D721Med (cell line): ENCODE data around the gene C14orf132.

Experiments
- DNase-seq: peaks from one replicate; pipeline ENCODE4 v3.0.0; 2011; ENCODE audit warnings: low spot score; ENCODE audit not compliant: insufficient read length
- FAIRE-seq: peaks from 2 replicates; lab custom pipeline; 2011; peaks lifted over from hg19 to GRCh38; lab: Jason Lieb, UNC
- CTCF ChIP-seq: IDR thresholded peaks from 2 replicates; pipeline ENCODE4 v1.5.1; 2012; ENCODE audit warnings: mild to moderate bottlenecking, control low read depth; ENCODE audit not compliant: insufficient read depth; ENCODE audit errors: missing control alignments

C14orf132 gene

GRCh38 chr14:96062010-96062409, 22.8 kb downstream of the C14orf132 start:
- no peak for DNase-seq
- TF ChIP-seq CTCF: no peak
- FAIRE-seq: no peak

- no peak for TF ChIP-seq CTCF
- FAIRE-seq (no peak), DNase-seq (no peak)
Observed at GRCh38 chr14:96062506-96062905, 23.3 kb downstream of the C14orf132 start.

- no peak for TF ChIP-seq CTCF
- DNase-seq (no peak), FAIRE-seq (no peak)
Observed at GRCh38 chr14:96064866-96065265, 25.7 kb downstream of the C14orf132 start.

GRCh38 chr14:96065661-96066459, 26.7 kb downstream of the C14orf132 start:
- TF ChIP-seq CTCF: no peak
- FAIRE-seq (no peak), DNase-seq (no peak)

- DNase-seq (no peak), FAIRE-seq (no peak)
- no peak for TF ChIP-seq CTCF
Observed at GRCh38 chr14:96066976-96067375, 27.8 kb downstream of the C14orf132 start.

- FAIRE-seq (no peak), DNase-seq (no peak)
- no peak for TF ChIP-seq CTCF
Observed at GRCh38 chr14:96067985-96068930, 29.1 kb downstream of the C14orf132 start.

GRCh38 chr14:96069421-96069820, 30.3 kb downstream of the C14orf132 start:
- FAIRE-seq: no peak
- no peak for DNase-seq
- no peak for TF ChIP-seq CTCF
